Measurements from ENCODE around the gene PNP.
"Not testable (repeated sequence)": the region's sequence is repeated elsewhere in the genome, so short reads cannot be mapped to it uniquely, and the experiment has no call there.

PNP gene

DNA sequence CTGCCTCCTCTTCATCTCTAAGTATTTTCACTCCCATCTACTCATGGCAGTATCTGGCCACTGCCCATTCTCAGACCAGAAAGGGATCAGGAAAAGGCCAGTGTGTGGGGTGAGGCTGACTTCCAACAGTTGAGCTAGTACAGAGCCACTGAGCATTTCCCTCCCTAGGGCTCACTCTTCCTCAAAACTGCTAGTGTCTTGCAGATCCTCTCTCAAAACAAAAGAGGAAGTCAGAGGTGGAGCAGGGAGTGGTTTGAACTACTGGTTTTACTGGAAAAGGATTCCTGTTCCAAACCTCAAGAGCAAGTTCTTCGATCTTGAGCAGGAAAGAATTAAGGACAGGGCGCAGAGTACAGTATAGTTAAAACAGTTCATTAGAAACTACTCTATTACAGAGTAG is 24.4 kb downstream of the PNP start:
- no peak for DNase-seq

DNA sequence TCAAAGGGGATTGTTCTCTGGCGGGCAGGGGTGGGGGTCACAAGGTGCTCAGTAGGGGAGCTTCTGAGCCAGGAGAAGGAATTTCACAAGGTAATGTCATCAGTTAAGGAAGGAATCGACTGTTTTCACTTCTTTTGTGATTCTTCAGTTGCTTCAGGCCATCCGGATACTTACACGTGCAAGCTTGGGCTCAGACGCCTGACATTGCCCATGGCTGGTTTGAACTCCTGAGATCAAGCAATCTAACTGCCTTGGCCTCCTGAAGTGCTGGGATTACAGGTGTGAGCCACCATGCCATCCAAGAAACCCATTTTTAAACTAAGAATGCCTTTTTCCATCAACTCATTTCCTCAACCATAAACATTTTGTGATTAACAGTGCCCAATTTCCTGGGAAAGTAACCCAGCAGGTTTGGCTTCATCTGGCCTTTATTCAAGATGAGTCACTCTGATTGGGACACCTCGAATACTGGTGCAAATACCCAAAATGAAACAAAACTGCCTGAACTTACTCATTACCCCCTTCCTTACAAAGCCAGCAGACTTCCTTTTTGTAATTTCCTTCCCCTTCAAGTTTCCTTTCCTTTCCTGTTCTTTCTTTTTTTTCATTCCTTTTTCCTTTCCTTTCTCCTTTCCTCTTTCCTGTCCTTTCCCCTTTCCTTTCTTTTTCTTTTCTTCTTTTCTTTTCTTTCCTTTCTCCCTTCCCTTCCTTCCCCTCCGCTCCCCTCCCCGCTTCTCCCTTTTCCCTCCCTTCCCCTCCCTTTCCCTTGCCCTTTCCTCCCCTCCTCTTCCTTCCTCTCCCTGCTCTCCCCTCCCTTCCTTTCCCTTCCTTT is 25.9 kb downstream of the PNP start:
- no peak for DNase-seq

DNA sequence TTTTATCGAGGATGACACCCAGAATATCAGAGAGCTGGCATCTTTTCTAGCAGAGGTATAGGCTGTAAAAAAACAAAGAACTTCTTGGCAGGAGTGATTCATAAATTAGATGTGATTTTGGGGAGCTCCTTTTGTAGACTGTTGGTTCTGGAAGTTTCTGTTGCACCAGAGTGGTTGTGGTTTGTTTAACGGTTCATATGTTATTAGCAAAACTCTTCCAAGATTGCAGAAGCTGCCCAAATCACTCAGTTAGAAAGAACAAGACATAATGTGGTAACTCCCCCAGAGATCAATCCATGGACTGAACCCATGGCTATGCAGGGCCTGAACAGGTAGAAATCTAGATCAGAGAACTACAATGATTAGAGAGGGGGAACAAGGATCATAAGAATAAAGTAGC is 29.4 kb downstream of the PNP start:
- no peak for DNase-seq

DNA sequence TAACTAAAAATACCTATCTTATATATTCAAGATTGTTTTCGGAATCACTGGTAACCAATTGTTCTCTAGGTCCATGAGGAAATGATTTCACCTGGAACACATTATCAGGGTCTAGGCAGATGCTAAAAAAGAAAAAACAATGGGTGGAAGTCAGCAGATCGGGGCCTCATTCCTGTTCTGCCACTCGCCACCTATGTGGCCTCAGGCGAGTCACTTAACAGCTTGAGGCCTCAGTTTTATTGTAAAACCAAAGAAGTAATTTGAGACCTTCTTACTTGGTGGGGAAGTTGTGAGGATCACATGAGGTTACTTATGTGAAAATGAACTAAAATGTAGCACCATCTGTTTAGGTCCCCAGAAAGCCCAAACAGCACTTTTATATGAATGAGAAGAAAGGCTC is 29.9 kb downstream of the PNP start:
- DNase-seq = no peak

- no peak for DNase-seq
Observed at GRCh38 chr14:20499881-20500280, 30.7 kb downstream of the PNP start.

DNA sequence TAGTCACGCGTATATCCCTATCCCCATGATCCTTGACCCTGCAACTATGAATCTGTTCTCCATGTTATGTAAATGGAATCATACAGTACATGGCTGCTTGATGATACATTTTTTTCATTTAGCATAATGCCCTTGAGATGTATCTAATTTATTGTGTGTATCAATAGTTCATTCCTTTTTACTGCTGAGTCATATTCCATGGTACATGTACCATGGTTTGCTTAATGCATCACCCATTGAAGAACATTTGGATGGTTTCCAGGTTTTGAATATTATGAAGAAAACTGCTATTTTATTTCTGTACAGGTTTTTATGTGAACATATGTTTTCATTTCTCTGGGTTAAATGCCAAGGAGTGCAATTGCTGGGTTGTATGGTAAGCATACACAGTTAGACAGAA is 32.1 kb downstream of the PNP start:
- no peak for DNase-seq

DNA sequence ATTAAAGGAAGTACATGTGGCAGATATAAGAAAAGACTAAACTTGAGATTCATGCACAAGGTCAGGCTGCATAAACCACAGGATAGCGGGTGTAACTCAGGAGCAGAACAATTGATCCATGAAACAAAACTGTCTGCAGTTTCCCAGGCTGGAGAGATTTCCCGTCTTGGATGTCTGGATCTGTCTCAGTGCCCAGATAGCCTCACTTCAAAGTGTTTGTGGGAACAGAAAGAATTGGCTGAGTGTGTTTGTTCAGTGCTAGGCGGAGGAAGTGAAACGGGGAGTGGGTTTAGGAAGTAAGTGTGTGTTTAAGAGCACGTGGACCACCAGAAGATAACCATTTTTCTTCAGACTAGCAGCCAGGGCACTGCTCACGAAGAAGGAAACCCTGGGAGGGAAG is 34.7 kb downstream of the PNP start:
- no peak for DNase-seq

GRCh38 chr14:20506276-20506675 is 37.1 kb downstream of the PNP start:
- not testable (repeated sequence) for DNase-seq

DNA sequence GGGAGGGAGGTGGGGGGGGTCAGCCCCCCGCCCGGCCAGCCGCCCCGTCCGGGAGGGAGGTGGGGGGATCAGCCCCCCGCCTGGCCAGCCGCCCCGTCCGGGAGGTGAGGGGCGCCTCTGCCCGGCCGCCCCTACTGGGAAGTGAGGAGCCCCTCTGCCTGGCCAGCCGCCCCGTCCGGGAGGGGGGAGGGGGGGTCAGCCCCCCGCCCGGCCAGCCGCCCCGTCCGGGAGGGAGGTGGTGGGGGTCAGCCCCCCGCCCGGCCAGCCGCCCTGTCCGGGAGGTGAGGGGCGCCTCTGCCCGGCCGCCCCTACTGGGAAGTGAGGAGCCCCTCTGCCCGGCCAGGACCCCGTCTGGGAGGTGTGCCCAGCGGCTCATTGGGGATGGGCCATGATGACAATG is 37.5 kb downstream of the PNP start:
- DNase-seq = not testable (repeated sequence)

GRCh38 chr14:20507537-20507936 is 38.3 kb downstream of the PNP start:
- DNase-seq = not testable (repeated sequence)

DNA sequence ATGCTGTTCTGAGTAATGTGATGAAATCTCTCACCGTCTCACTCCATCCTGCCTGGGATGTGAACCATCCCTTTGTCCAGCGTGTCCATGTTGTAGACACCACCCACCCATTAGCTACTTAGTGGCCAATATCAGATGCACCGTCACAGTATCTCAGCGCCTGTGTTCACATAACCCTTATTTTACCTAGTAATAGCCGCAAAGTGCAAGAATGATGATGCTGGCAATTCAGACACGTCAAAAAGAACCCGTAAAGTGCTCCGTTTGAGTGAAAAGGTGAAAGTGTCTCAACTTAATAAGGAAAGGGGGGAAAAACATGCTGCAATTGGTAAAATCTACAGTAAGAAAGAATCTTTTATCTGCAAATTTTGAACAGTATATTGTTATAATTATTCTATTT is 39.2 kb downstream of the PNP start:
- no peak for DNase-seq

DNA sequence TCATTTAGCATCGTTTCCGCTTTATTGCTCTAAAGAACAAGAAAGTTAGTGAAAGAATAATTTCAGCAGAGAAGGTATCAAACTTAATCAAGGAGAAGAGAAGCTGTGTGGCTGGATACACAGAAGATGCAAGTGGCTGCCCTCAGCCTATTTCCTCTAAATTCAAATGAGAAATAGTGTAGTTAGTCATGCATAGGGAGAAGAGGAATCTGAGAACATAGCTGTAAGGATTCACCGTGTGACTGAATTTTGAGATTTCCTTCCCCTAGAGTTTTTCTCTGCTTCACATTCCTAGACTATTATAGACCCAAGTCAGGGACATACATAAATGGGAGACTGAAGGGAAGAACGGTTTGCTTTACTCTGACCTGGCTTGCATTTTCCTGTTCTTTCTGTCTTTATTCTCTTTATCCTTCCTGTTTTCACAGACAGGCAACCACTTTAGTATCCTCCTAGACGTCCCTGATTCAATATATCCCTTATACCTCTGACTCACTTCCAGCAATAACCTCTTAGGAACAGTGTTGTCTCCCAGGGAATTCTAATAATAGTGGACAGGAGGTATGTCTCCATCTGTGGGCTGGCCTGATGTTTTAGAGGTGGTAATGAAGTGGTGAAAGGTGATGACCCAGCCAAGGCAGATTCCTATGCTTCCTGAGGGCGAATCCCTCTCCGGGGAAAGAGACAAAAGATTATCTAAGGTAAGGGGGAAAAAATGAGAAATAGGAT is 43.1 kb downstream of the PNP start:
- no peak for DNase-seq

DNA sequence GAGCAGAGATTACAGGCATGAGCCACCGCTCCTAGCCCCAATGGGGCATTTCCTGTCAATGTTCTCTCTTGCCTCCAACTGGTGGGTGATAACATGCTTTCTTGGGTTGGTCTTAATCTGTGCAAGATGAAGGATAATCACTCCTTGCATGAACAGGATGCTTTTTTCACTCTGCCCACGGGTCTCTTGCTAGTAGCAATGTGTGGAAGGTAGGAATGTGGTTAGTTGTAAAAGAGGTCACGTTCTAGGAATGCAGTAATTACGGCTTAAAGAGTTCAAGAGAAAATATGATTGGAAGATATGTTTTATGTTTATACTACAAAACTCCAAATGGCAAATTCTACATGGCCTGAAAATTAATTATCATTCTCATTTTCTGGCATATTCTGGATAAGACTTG is 46.6 kb downstream of the PNP start:
- no peak for DNase-seq

DNA sequence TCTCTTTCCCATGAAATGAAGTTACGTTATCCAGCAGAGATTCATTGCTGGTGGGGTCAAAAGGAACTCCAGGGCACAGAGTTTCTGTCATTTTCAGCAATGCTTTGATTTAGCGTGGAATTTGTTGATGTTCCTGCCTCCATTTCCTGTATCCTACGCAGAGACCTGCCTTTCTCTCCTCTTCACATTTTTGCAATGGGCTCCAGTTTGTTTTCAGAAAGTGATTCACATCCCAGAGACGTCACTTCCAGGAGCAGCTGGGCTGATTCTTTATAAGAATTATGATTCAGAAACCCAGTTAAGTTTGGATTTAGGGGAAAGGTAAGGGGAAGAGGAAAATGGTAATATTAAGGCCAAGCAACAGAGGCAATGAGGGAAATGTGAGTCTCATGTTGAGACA is 47.7 kb downstream of the PNP start:
- DNase-seq = no peak

- no peak for DNase-seq
Observed at GRCh38 chr14:20522332-20522731, 53.1 kb downstream of the PNP start.

DNA sequence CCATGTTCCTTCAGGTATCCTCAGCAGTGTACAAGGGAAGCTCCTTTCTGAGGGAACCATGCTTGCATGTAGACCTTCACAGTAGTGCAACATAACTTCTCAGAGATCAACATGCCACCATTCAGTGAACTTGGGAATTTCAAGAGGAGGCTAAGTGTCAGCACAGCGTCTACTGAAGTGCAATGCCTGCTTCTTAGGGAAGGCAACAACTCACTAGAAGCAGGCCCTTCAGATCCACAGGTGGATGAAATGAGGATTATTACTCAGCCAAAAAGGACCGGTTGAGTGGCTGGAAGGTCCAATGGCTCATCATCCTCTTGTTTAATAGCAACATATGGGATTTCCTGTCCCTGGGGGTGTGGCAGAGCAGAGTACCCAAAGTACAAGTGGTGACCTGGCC is 54.8 kb downstream of the PNP start:
- no peak for DNase-seq

All from GOT3 (cell line).